CD14-positive monocyte (primary cell): Measurements from ENCODE around the gene AJAP1. TPM values are rescaled to one million over a fixed set of nuclear protein-coding genes. Genes with fewer than 3 reads are reported as not detected.

Experiments
- DNase-seq, 3 donors: peaks; one replicate each; pipeline ENCODE4 v3.0.0-alpha.2; 2011 to 2022
- H2AFZ ChIP-seq: 2 replicates; pipeline ENCODE4 v1.6.0; 2012; ENCODE audit warnings: mild to moderate bottlenecking, low read depth, low read length, inconsistent platforms; ENCODE audit not compliant: insufficient read depth, poor library complexity, severe bottlenecking
- H3K27ac ChIP-seq, 2 donors: 1 replicate in 1 of 2; 2 replicates in 1 of 2; pipeline ENCODE4 v1.5.1; 2012 to 2013; ENCODE audit warnings: low read length in 2 of 2, control low read depth in 1 of 2, inconsistent platforms in 1 of 2, low read depth in 1 of 2, mild to moderate bottlenecking in 1 of 2
- H3K27me3 ChIP-seq, 2 donors: one replicate each; pipeline versions ENCODE4 v1.6.0 to v1.6.1; 2011 to 2013; ENCODE audit warnings: low read length in 2 of 2; ENCODE audit not compliant: control insufficient read depth in 2 of 2, insufficient read depth in 2 of 2
- H3K36me3 ChIP-seq, 2 donors: replicated peaks in 1 of 2; 1 replicate in 1 of 2; 2 replicates in 1 of 2; pipeline versions ENCODE4 v1.5.1 to v1.6.1; 2012 to 2013; ENCODE audit warnings: low read length in 2 of 2, control low read depth in 1 of 2, inconsistent platforms in 1 of 2, mild to moderate bottlenecking in 1 of 2; ENCODE audit not compliant: insufficient read depth in 2 of 2, control insufficient read depth in 1 of 2
- H3K4me1 ChIP-seq, 2 donors: 1 replicate in 1 of 2; 2 replicates in 1 of 2; pipeline versions ENCODE4 v1.5.1 to v1.6.1; 2012 to 2013; ENCODE audit warnings: low read length in 2 of 2, control low read depth in 1 of 2, inconsistent platforms in 1 of 2, mild to moderate bottlenecking in 1 of 2, moderate library complexity in 1 of 2; ENCODE audit not compliant: insufficient read depth in 2 of 2, control insufficient read depth in 1 of 2
- H3K4me2 ChIP-seq: replicated peaks from 2 replicates; pipeline ENCODE3; 2012; ENCODE audit warnings: low read length, moderate library complexity, mild to moderate bottlenecking; ENCODE audit not compliant: poor library complexity, severe bottlenecking; ENCODE audit errors: extremely low read depth
- H3K4me3 ChIP-seq, 3 experiments: fragments of 200-600 bp in 1 of 3; sonication (generic) in 1 of 3; replicated peaks in 1 of 3; 1 replicate in 2 of 3; 2 replicates in 1 of 3; pipeline ENCODE4 v1.5.1; 2011 to 2013; ENCODE audit warnings: low read length in 3 of 3, mild to moderate bottlenecking in 3 of 3, control low read depth in 2 of 3, low read depth in 2 of 3, inconsistent platforms in 1 of 3, moderate library complexity in 1 of 3
- H3K79me2 ChIP-seq: 2 replicates; pipeline ENCODE4 v1.6.0; 2012; ENCODE audit warnings: mild to moderate bottlenecking, control low read depth, inconsistent platforms, low read length, moderate library complexity; ENCODE audit not compliant: insufficient read depth
- H3K9ac ChIP-seq: 2 replicates; pipeline ENCODE4 v1.6.0; 2017; ENCODE audit warnings: low read length, mild to moderate bottlenecking; ENCODE audit not compliant: insufficient read depth, poor library complexity, severe bottlenecking
- H3K9me3 ChIP-seq, 2 donors: replicated peaks in 1 of 2; 1 replicate in 1 of 2; 2 replicates in 1 of 2; pipeline versions ENCODE4 v1.5.1 to v1.6.1; 2012 to 2013; ENCODE audit warnings: low read length in 2 of 2, control low read depth in 1 of 2; ENCODE audit not compliant: control insufficient read depth in 1 of 2, insufficient read depth in 1 of 2
- H4K20me1 ChIP-seq: 2 replicates; pipeline ENCODE4 v1.6.0; 2012; ENCODE audit warnings: mild to moderate bottlenecking, low read length, control low read depth, moderate library complexity; ENCODE audit not compliant: insufficient read depth
- H3K27ac Mint-ChIP-seq, 7 donors: one replicate each; pipeline ENCODE4 v1.8.0; 2020; ENCODE audit warnings: mild to moderate bottlenecking in 7 of 7, mixed read lengths in 7 of 7, moderate library complexity in 6 of 7, inconsistent platforms in 2 of 7
- H3K27me3 Mint-ChIP-seq, 3 donors: one replicate each; pipeline ENCODE4 v1.8.0; 2021 to 2022; ENCODE audit warnings: low read depth in 3 of 3, mild to moderate bottlenecking in 3 of 3, mixed read lengths in 3 of 3, moderate library complexity in 3 of 3, inconsistent platforms in 1 of 3
- H3K36me3 Mint-ChIP-seq, 2 donors: one replicate each; pipeline ENCODE4 v1.8.0; 2020; ENCODE audit warnings: mixed read lengths in 2 of 2, inconsistent platforms in 1 of 2, mild to moderate bottlenecking in 1 of 2
- H3K4me1 Mint-ChIP-seq: one replicate; pipeline ENCODE4 v1.8.0; 2020; ENCODE audit warnings: mild to moderate bottlenecking, mixed read lengths
- H3K4me3 Mint-ChIP-seq, 2 donors: one replicate each; pipeline ENCODE4 v1.8.0; 2020; ENCODE audit warnings: mild to moderate bottlenecking in 2 of 2, mixed read lengths in 2 of 2, moderate library complexity in 1 of 2
- H3K9me3 Mint-ChIP-seq, 7 donors: one replicate each; pipeline ENCODE4 v1.8.0; 2020 to 2022; ENCODE audit warnings: mixed read lengths in 7 of 7, mild to moderate bottlenecking in 6 of 7, moderate library complexity in 6 of 7, inconsistent platforms in 2 of 7
- WGBS: methylation state at CpG from one replicate; pipeline ENCODE4 v1.1.5; 2013; ENCODE audit warnings: missing lambda C conversion rate; ENCODE audit not compliant: insufficient coverage; 5-methylcytosine and 5-hydroxymethylcytosine counted together
- intact Hi-C, 2 donors: fragments of 100-400 bp; cut with micrococcal nuclease; formaldehyde crosslinking; loops; one replicate each; pipeline versions ENCODE4 v1.15.0 to v1.15.1; 2023
- polyA plus RNA-seq, 3 donors: library from polyadenylated mRNA; depleted of rRNA in 1 of 3; unstranded in 2 of 3; stranded (reverse) in 1 of 3; fragments of 300-500 nt in 2 of 3; fragments of >200 nt in 1 of 3; fragmentation: Illumina TruSeq in 2 of 3; gene quantifications; 1 replicate in 2 of 3; 2 replicates in 1 of 3; pipeline ENCODE4 v1.2.3, GENCODE V29; 2012 to 2021
- TF ChIP-seq, protein P1 (sequence below): fragments of 200-600 bp; IDR thresholded peaks from one replicate; pipeline ENCODE4 v1.8.0; 2022; ENCODE audit warnings: antibody characterized with exemption, mild to moderate bottlenecking

AJAP1 gene
- polyA plus RNA-seq, 3 donors, result not detected

DNA sequence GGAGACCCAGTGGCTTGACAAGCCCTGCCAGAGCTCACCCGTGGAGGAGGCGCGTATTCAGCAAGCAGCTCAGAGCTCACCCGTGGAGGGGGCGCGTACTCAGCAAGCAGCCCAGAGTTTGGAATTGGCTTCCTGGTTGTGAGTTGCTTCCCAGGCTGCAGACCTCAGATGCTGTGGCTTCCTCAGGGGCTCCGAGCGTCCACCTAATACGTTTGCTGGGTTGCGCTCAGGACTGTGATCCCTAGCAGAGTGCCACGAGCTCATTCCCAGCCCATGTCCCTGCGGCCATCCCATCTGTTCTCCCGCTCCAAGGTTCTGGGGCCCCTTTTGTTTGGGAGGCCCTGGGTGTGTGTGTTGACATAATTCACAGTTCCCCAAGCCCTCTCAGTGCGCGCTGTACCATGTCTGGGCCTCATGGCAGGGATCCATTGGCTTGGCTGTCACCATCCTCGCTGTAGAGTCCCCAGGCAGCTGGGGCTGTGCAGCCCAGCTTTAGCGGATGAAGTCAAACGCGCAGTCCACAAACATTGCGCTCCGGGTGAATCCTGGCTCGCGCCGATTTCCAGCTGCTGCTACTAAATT lies 3.6 kb downstream of the AJAP1 start:
- Histone ChIP-seq H3K36me3 (no peaks in the 10 kb centered on the region), H3K4me1 (no peaks in the 10 kb centered on the region), H3K9ac (no peak overlapping the region), H4K20me1 (no peaks in the 10 kb centered on the region), H2AFZ (no peak overlapping the region), H3K79me2 (no peaks in the 10 kb centered on the region), H3K4me2 (no peak overlapping the region), H3K27me3 (peaks cover 19 to 52% of the 10 kb centered on the region in 2 donors), H3K27ac (no peak overlapping the region), H3K9me3 (peaks cover 3 to 10% of the 10 kb centered on the region in 2 donors), H3K4me3 (no peak overlapping the region)
- peaks cover 0 to 6% (median 0%) of the 10 kb centered on the region in 7 donors for H3K9me3 Mint-ChIP-seq
- peaks cover 51 to 64% (median 53%) of the 10 kb centered on the region in 3 donors for H3K27me3 Mint-ChIP-seq
- no peaks in the 10 kb centered on the region for H3K36me3 Mint-ChIP-seq
- TF ChIP-seq, protein P1, sequence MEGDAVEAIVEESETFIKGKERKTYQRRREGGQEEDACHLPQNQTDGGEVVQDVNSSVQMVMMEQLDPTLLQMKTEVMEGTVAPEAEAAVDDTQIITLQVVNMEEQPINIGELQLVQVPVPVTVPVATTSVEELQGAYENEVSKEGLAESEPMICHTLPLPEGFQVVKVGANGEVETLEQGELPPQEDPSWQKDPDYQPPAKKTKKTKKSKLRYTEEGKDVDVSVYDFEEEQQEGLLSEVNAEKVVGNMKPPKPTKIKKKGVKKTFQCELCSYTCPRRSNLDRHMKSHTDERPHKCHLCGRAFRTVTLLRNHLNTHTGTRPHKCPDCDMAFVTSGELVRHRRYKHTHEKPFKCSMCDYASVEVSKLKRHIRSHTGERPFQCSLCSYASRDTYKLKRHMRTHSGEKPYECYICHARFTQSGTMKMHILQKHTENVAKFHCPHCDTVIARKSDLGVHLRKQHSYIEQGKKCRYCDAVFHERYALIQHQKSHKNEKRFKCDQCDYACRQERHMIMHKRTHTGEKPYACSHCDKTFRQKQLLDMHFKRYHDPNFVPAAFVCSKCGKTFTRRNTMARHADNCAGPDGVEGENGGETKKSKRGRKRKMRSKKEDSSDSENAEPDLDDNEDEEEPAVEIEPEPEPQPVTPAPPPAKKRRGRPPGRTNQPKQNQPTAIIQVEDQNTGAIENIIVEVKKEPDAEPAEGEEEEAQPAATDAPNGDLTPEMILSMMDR, result no peak
- H3K4me1 Mint-ChIP-seq, result no peaks in the 10 kb centered on the region
- DNase-seq, result no peak
- H3K4me3 Mint-ChIP-seq, result peak overlapping the region in 1 of 2 donors; percentile 49
- WGBS, result 27% methylated on average over 23 of the region's 24 CpGs
- H3K27ac Mint-ChIP-seq, result no peak overlapping the region
- intact Hi-C loops, result no loop called here

DNA sequence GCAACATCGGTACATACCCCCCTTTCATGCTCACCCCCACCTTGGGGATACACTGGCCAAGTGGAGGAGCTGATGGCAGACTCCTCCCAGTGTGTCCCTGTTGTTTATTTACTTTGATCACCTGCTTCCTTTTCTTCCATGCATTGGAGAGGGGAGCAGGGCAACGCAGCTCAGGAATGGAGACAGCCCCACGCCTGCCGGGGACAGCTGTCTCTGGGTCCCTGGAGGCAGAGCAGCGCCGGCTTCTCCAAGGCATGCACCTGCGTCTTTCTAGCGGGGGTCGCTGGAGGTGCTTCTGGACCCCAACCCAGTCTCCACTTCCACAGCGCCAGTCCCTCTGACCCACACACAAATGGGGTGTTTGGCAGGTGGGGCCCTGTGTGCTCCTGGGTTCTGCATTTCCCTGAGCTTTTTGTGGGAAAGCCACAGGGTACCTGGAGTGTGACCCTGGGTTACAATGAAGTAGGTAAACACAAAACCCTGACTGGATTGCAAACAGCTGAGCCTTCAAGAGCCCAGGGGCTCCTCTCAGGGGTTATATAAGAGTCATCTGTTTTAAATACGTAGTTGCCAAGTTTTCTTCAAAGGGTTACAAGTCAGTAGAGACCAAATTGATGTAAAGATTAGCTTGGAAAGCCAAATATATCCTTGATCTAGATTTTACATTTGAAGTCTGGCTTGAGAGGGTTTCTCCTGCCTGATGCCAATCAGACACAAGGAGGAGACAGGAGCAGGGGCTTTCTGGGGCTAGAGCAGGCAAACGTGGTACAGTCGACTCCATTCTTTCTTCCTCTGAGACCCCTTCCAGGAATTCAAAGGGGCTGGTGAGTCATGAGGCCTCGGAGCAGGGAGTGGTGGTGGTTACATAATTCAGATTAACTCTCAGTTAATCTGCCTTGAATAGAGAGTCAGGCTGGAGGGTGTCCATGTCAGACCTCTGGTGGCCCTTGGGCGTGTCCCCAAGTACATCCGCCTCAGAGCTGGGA lies 4.5 kb downstream of the AJAP1 start:
- TF ChIP-seq, protein P1, result no peak
- Mint-ChIP-seq H3K27ac (no peak overlapping the region), H3K36me3 (no peaks in the 10 kb centered on the region), H3K4me3 (peak overlapping the region in 1 of 2 donors; percentile 49), H3K4me1 (no peaks in the 10 kb centered on the region), H3K27me3 (peaks cover 42 to 56% (median 44%) of the 10 kb centered on the region in 3 donors), H3K9me3 (peaks cover 0 to 6% (median 0%) of the 10 kb centered on the region in 7 donors)
- intact Hi-C loops, result no loop called here
- H3K27me3 ChIP-seq, result peaks cover 13 to 43% of the 10 kb centered on the region in 2 donors
- H3K4me3 ChIP-seq, result no peak overlapping the region
- no peak overlapping the region for H2AFZ ChIP-seq
- H3K9ac ChIP-seq, result no peak overlapping the region
- no peaks in the 10 kb centered on the region for H3K36me3 ChIP-seq
- H3K27ac ChIP-seq, result no peak overlapping the region
- no peak overlapping the region for H3K4me2 ChIP-seq
- peaks cover 0 to 10% of the 10 kb centered on the region in 2 donors for H3K9me3 ChIP-seq
- no peaks in the 10 kb centered on the region for H3K79me2 ChIP-seq
- 12% methylated on average over 9 of the region's 16 CpGs for WGBS
- H3K4me1 ChIP-seq, result no peaks in the 10 kb centered on the region
- no peak for DNase-seq
- H4K20me1 ChIP-seq, result no peaks in the 10 kb centered on the region
